ENCODE results near the gene SLFN12L. TPM values are rescaled to one million over a fixed set of nuclear protein-coding genes. Genes with fewer than 3 reads are reported as not detected.

SLFN12L gene
- total RNA-seq, 4 donors from 2014 or later = 0.32 to 1.7 (median 1.0) TPM

GRCh38 chr17:35548208-35548810 lies 10.8 kb upstream of the SLFN12L start:
- DNase-seq (ENCODE audit: extremely low spot score) = no peak
- Histone ChIP-seq H3K36me3 (no peaks in the 10 kb centered on the region), H3K9me3 (no peaks in the 10 kb centered on the region), H3K4me3 (no peak overlapping the region), H3K27me3 (peaks cover 0 to 33% (median 0%) of the 10 kb centered on the region in 4 donors), H3K27ac (replicated peaks in 1 of 4) (no peak overlapping the region), H3K4me1 (peaks cover 0 to 3% (median 0%) of the 10 kb centered on the region in 4 donors)
- intact Hi-C loops (cut with DNase I) = no loop called here
- WGBS = 51% methylated on average over 8 of the region's 8 CpGs
- TF ChIP-seq POLR2AphosphoS5 (IDR thresholded peaks at IDR 0.05) (no peak), CTCF (IDR thresholded peaks at IDR 0.05) (no peak), EP300 (IDR thresholded peaks at IDR 0.05) (no peak), POLR2A (IDR thresholded peaks at IDR 0.05; ENCODE audit: low read depth) (no peak)

GRCh38 chr17:35546487-35546886 lies 9.0 kb upstream of the SLFN12L start:
- intact Hi-C loops (cut with DNase I) = no loop called here
- H3K27me3 ChIP-seq = peaks cover 0 to 25% (median 0%) of the 10 kb centered on the region in 4 donors
- H3K9me3 ChIP-seq = no peaks in the 10 kb centered on the region
- no peak overlapping the region for H3K4me3 ChIP-seq
- no peak overlapping the region for H3K27ac ChIP-seq (replicated peaks in 1 of 4)
- 80% methylated on average over 1 of the region's 1 CpG for WGBS
- no peak for TF ChIP-seq POLR2A (IDR thresholded peaks at IDR 0.05; ENCODE audit: low read depth)
- TF ChIP-seq CTCF (IDR thresholded peaks at IDR 0.05) = no peak
- no peak for TF ChIP-seq EP300 (IDR thresholded peaks at IDR 0.05)
- TF ChIP-seq POLR2AphosphoS5 (IDR thresholded peaks at IDR 0.05) = no peak
- H3K36me3 ChIP-seq = no peaks in the 10 kb centered on the region
- DNase-seq (ENCODE audit: extremely low spot score) = no peak
- H3K4me1 ChIP-seq = peaks cover 0 to 3% (median 0%) of the 10 kb centered on the region in 4 donors

- Histone ChIP-seq H3K36me3 (no peaks in the 10 kb centered on the region), H3K27ac (replicated peaks in 1 of 4) (no peak overlapping the region), H3K4me1 (peaks cover 0 to 8% (median 0%) of the 10 kb centered on the region in 4 donors), H3K27me3 (peaks cover 0 to 28% (median 0%) of the 10 kb centered on the region in 4 donors), H3K9me3 (no peaks in the 10 kb centered on the region), H3K4me3 (no peak overlapping the region)
- TF ChIP-seq POLR2A (IDR thresholded peaks at IDR 0.05; ENCODE audit: low read depth) = no peak
- no peak for TF ChIP-seq EP300 (IDR thresholded peaks at IDR 0.05)
- TF ChIP-seq CTCF (IDR thresholded peaks at IDR 0.05) = no peak
- TF ChIP-seq POLR2AphosphoS5 (IDR thresholded peaks at IDR 0.05) = no peak
- DNase-seq (ENCODE audit: extremely low spot score) = no peak
- WGBS = 36% methylated on average over 1 of the region's 1 CpG
- intact Hi-C loops (cut with DNase I) = no loop called here
Measured at GRCh38 chr17:35545150-35545549, 7.7 kb upstream of the SLFN12L start.

- intact Hi-C loops (cut with DNase I) = no loop called here
- no peaks in the 10 kb centered on the region for H3K9me3 ChIP-seq
- WGBS = 53% methylated on average over 1 of the region's 1 CpG
Measured at GRCh38 chr17:35543856-35544255, 6.4 kb upstream of the SLFN12L start.

More at GRCh38 chr17:35543856-35544255, 6.4 kb upstream of the SLFN12L start:
- Histone ChIP-seq H3K27ac (replicated peaks in 1 of 4) (no peak overlapping the region), H3K4me3 (no peak overlapping the region), H3K4me1 (peaks cover 0 to 18% (median 4%) of the 10 kb centered on the region in 4 donors), H3K36me3 (no peaks in the 10 kb centered on the region), H3K27me3 (peaks cover 0 to 24% (median 0%) of the 10 kb centered on the region in 4 donors)
- TF ChIP-seq EP300 (IDR thresholded peaks at IDR 0.05) = no peak
- no peak for TF ChIP-seq CTCF (IDR thresholded peaks at IDR 0.05)
- no peak for TF ChIP-seq POLR2AphosphoS5 (IDR thresholded peaks at IDR 0.05)
- no peak for TF ChIP-seq POLR2A (IDR thresholded peaks at IDR 0.05; ENCODE audit: low read depth)
- no peak for DNase-seq (ENCODE audit: extremely low spot score)
